Keratinocyte (primary cell): Measurements from ENCODE around the gene CD44. TPM values are rescaled to one million over a fixed set of nuclear protein-coding genes. Genes with fewer than 3 reads are reported as not detected.

Experiments used
- DNase-seq: peaks from one replicate; pipeline ENCODE4 v3.0.0-alpha.2; 2011; ENCODE audit warnings: low read depth, missing footprints, low spot score
- FAIRE-seq: peaks from 2 replicates; lab custom pipeline; 2011; peaks lifted over from hg19 to GRCh38; lab: Jason Lieb, UNC
- H2AFZ ChIP-seq: 2 replicates; pipeline ENCODE4 v1.6.0; 2012; ENCODE audit warnings: low read length, control low read depth, inconsistent platforms; ENCODE audit not compliant: control insufficient read depth
- H3K27ac ChIP-seq: 2 replicates; pipeline ENCODE4 v1.5.1; 2011; ENCODE audit warnings: low read length; ENCODE audit not compliant: control insufficient read depth, insufficient read depth
- H3K27me3 ChIP-seq: 3 replicates; pipeline ENCODE4 v1.6.0; 2011; ENCODE audit warnings: low read length; ENCODE audit not compliant: control insufficient read depth, insufficient read depth; ENCODE audit errors: extremely low read depth
- H3K36me3 ChIP-seq, 2 experiments: 2 replicates in 1 of 2; 3 replicates in 1 of 2; pipeline ENCODE4 v1.5.1; 2011; ENCODE audit warnings: low read length in 2 of 2, mild to moderate bottlenecking in 1 of 2; ENCODE audit not compliant: control insufficient read depth in 2 of 2, insufficient read depth in 2 of 2; ENCODE audit errors: extremely low read depth in 1 of 2
- H3K4me1 ChIP-seq: 3 replicates; pipeline ENCODE4 v1.5.1; 2011; ENCODE audit warnings: low read length; ENCODE audit not compliant: control insufficient read depth, insufficient read depth; ENCODE audit errors: extremely low read depth
- H3K4me2 ChIP-seq: 3 replicates; pipeline ENCODE4 v1.6.0; 2011; ENCODE audit warnings: low read depth, low read length; ENCODE audit not compliant: control insufficient read depth, insufficient read depth; ENCODE audit errors: extremely low read depth
- H3K4me3 ChIP-seq, 3 experiments: fragments of 200-600 bp in 1 of 3; sonication (generic) in 1 of 3; 2 replicates in 2 of 3; 3 replicates in 1 of 3; pipeline ENCODE4 v1.5.1; 2011 to 2016; ENCODE audit warnings: low read length in 3 of 3, mild to moderate bottlenecking in 3 of 3, control low read depth in 2 of 3, inconsistent platforms in 1 of 3, low read depth in 1 of 3, mixed read lengths in 1 of 3, mixed run types in 1 of 3, moderate library complexity in 1 of 3; ENCODE audit not compliant: control insufficient read depth in 2 of 3, insufficient read depth in 2 of 3; ENCODE audit errors: extremely low read depth in 1 of 3
- H3K79me2 ChIP-seq: 2 replicates; pipeline ENCODE4 v1.6.0; 2012; ENCODE audit warnings: low read length; ENCODE audit not compliant: control insufficient read depth, insufficient read depth
- H3K9ac ChIP-seq: 3 replicates; pipeline ENCODE4 v1.6.0; 2011; ENCODE audit warnings: low read length; ENCODE audit not compliant: control insufficient read depth, insufficient read depth; ENCODE audit errors: extremely low read depth
- H3K9me1 ChIP-seq: 3 replicates; pipeline ENCODE4 v1.6.0; 2011; ENCODE audit warnings: low read length; ENCODE audit not compliant: control insufficient read depth, insufficient read depth; ENCODE audit errors: extremely low read depth
- H3K9me3 ChIP-seq: 2 replicates; pipeline ENCODE4 v1.5.1; 2012; ENCODE audit warnings: low read depth, low read length; ENCODE audit not compliant: control insufficient read depth
- H4K20me1 ChIP-seq: 3 replicates; pipeline ENCODE4 v1.6.0; 2011; ENCODE audit warnings: low read length; ENCODE audit not compliant: control insufficient read depth, insufficient read depth; ENCODE audit errors: extremely low read depth
- EZH2 ChIP-seq: IDR thresholded peaks from one replicate; pipeline ENCODE4 v1.6.1; 2012; ENCODE audit warnings: inconsistent platforms, mild to moderate bottlenecking, low read length, moderate library complexity
- dilution Hi-C: fragments of 300-500 bp; cut with MboI; formaldehyde crosslinking; loops from one replicate; pipeline ENCODE4 v1.7.0; 2020; ENCODE audit warnings: low sequenced_read_pairs; ENCODE audit not compliant: extremely low pct_ligation_motif_present
- polyA plus RNA-seq, 5 experiments: library from polyadenylated mRNA; depleted of rRNA in 3 of 5; stranded (reverse) in 3 of 5; stranded (forward) in 1 of 5; unstranded in 1 of 5; fragments of >200 nt; gene quantifications; 1 replicate in 1 of 5; 2 replicates in 3 of 5; 3 replicates in 1 of 5; pipeline versions ENCODE4 v1.2.1 to v1.2.3, GENCODE V29; 2011 to 2012; ENCODE audit warnings: missing spikeins in 2 of 5, low read depth in 1 of 5, low replicate concordance in 1 of 5
- TF ChIP-seq, protein P1 (sequence below), 3 experiments: IDR thresholded peaks in 1 of 3; conservative IDR thresholded peaks in 1 of 3; optimal IDR thresholded peaks in 1 of 3; 2 replicates in 2 of 3; 3 replicates in 1 of 3; pipeline versions ENCODE3 to v1.5.1; 2011; ENCODE audit warnings: low read length in 3 of 3, mild to moderate bottlenecking in 3 of 3, moderate library complexity in 2 of 3, control low read depth in 1 of 3, inconsistent platforms in 1 of 3; ENCODE audit not compliant: insufficient read depth in 2 of 3; ENCODE audit errors: extremely low read depth in 1 of 3

CD44 gene
- polyA plus RNA-seq, 1 donor (not counting 4 experiments of a cell fraction or from before 2014, with no cell fraction given), result 2,038 TPM

DNA sequence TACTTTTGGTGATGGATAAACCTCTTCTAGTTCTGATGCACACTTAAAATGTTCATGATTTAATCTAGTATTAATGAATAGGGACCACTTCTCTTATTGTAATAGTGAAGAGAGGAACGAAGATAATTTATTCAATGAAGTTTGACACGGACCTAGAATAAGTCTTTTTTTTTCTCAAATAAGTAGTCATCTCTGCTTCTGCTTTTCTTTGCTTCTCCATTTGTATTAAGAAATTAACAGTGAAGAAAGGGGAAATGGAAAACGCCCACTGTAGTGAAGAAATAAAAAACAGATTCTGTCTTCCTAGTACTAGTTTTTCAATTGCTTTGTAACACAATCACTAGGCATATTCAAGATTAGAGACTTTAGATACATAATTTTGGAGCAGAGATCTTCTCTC is 73.0 kb downstream of the CD44 start:
- peaks cover 15% of the 10 kb centered on the region for H3K79me2 ChIP-seq
- H3K9me3 ChIP-seq, result no peaks in the 10 kb centered on the region
- dilution Hi-C loops, result no loop called here
- H2AFZ ChIP-seq, result no peak overlapping the region
- no peaks in the 10 kb centered on the region for H4K20me1 ChIP-seq
- H3K4me2 ChIP-seq, result no peak overlapping the region
- H3K27me3 ChIP-seq, result no peaks in the 10 kb centered on the region
- peaks cover 30 to 53% of the 10 kb centered on the region in 2 experiments for H3K36me3 ChIP-seq
- TF ChIP-seq, protein P1, sequence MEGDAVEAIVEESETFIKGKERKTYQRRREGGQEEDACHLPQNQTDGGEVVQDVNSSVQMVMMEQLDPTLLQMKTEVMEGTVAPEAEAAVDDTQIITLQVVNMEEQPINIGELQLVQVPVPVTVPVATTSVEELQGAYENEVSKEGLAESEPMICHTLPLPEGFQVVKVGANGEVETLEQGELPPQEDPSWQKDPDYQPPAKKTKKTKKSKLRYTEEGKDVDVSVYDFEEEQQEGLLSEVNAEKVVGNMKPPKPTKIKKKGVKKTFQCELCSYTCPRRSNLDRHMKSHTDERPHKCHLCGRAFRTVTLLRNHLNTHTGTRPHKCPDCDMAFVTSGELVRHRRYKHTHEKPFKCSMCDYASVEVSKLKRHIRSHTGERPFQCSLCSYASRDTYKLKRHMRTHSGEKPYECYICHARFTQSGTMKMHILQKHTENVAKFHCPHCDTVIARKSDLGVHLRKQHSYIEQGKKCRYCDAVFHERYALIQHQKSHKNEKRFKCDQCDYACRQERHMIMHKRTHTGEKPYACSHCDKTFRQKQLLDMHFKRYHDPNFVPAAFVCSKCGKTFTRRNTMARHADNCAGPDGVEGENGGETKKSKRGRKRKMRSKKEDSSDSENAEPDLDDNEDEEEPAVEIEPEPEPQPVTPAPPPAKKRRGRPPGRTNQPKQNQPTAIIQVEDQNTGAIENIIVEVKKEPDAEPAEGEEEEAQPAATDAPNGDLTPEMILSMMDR (optimal IDR thresholded peaks at IDR 0.05 in 1 of 3, IDR thresholded peaks at IDR 0.05 in 1 of 3, conservative IDR thresholded peaks at IDR 0.05 in 1 of 3; ENCODE audit: extremely low read depth in 1 of 3, insufficient read depth in 2 of 3, low read length in 3 of 3), result no peak
- no peak for TF ChIP-seq EZH2
- no peak overlapping the region for H3K27ac ChIP-seq
- FAIRE-seq, result no peak
- peaks cover 15% of the 10 kb centered on the region for H3K4me1 ChIP-seq
- peaks cover 2% of the 10 kb centered on the region for H3K9me1 ChIP-seq
- no peak overlapping the region for H3K9ac ChIP-seq
- H3K4me3 ChIP-seq, result no peak overlapping the region
- no peak for DNase-seq

DNA sequence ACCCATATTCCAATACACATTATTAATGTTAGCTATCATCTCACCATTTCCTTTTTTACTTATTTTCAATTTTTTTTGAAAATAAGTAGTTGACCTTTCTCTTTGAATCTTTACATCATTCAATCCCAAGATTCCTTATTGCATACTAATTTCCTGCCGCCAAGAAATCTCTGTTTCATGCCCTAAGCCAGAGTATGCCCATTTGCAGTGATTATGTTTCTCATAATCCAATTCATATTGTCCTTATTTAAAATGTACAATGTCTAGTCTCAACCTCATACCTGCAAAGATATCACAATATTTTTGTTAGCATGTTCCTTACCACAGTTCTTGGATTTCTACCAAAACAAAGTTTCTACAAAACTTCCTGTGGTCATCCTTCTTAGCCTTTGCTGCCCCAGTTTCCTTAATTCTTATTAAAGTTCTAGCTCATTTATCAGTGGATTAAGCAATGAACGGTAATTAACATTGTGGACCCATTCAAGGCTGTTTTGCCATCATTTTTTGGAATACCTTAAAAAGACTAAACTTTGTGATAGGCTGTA is 75.3 kb downstream of the CD44 start:
- H3K9me3 ChIP-seq, result no peaks in the 10 kb centered on the region
- TF ChIP-seq, protein P1 (optimal IDR thresholded peaks at IDR 0.05 in 1 of 3, IDR thresholded peaks at IDR 0.05 in 1 of 3, conservative IDR thresholded peaks at IDR 0.05 in 1 of 3; ENCODE audit: extremely low read depth in 1 of 3, insufficient read depth in 2 of 3, low read length in 3 of 3), result no peak
- no peak for TF ChIP-seq EZH2
- H4K20me1 ChIP-seq, result no peaks in the 10 kb centered on the region
- H2AFZ ChIP-seq, result no peak overlapping the region
- H3K36me3 ChIP-seq, result peaks cover 34 to 53% of the 10 kb centered on the region in 2 experiments
- peak overlapping the region; percentile 32 for H3K27ac ChIP-seq
- peaks cover 2% of the 10 kb centered on the region for H3K79me2 ChIP-seq
- H3K4me2 ChIP-seq, result no peak overlapping the region
- no peak overlapping the region for H3K4me3 ChIP-seq
- H3K4me1 ChIP-seq, result peaks cover 15% of the 10 kb centered on the region
- DNase-seq (no peak), FAIRE-seq (no peak)
- H3K9ac ChIP-seq, result no peak overlapping the region
- no peaks in the 10 kb centered on the region for H3K27me3 ChIP-seq
- dilution Hi-C loops, result no loop called here
- H3K9me1 ChIP-seq, result peaks cover 2% of the 10 kb centered on the region
